ENCODE results near the gene BCL7C. TPM values are rescaled to one million over a fixed set of nuclear protein-coding genes. Genes with fewer than 3 reads are reported as not detected.
A peak's percentile ranks its signal among the peaks of the same experiment; 100 is the strongest.

Gene BCL7C
- polyA plus RNA-seq, 1 donor (not counting 4 experiments of a cell fraction or from before 2014, with no cell fraction given) = 19.2 TPM

DNA sequence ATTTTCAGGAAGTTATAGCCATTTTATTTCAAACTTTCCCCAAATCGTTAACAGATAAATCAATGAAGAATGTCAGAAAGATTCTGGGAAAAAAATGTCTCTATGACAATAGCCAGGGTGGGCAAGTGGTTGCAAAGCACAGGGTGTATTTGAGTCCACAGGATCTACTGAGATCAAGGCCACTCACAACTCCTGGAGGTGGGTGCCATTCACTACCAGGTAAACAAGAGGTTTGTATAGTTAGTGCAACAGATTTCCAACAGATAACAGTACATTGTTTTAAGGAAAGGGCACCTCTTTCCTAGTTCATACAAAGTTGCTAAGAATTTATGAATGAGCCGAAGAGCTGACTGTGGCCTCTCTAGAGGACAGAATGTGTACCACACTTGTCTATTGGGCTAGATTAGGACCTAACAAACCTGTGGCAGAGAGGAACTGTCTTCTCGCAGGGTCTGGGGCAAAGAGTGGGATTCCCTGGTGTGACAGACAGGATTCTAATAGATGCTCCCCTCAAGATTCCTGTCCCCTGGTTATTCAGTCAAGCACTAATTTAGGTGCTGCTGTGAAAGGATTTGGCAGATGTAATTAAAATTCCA lies 54.9 kb downstream of the BCL7C start:
- H3K9ac ChIP-seq (ENCODE audit: control insufficient read depth, extremely low read depth, insufficient read depth, low read length) = no peak overlapping the region
- no peaks in the 10 kb centered on the region for H3K9me3 ChIP-seq (ENCODE audit: control insufficient read depth, low read depth, low read length)
- dilution Hi-C loops (cut with MboI; ENCODE audit: extremely low pct_ligation_motif_present, low sequenced_read_pairs) = no loop called here
- TF ChIP-seq EZH2 (IDR thresholded peaks at IDR 0.05; ENCODE audit: low read length) (no peak), CTCF (optimal IDR thresholded peaks at IDR 0.05 in 1 of 3, IDR thresholded peaks at IDR 0.05 in 1 of 3, conservative IDR thresholded peaks at IDR 0.05 in 1 of 3; ENCODE audit: extremely low read depth in 1 of 3, insufficient read depth in 2 of 3, low read length in 3 of 3) (peak in 1 of 3 experiments; percentile 24)
- H2AFZ ChIP-seq (ENCODE audit: control insufficient read depth, low read length) = no peak overlapping the region
- H3K79me2 ChIP-seq (ENCODE audit: control insufficient read depth, insufficient read depth, low read length) = no peaks in the 10 kb centered on the region
- no peak overlapping the region for H3K27ac ChIP-seq (ENCODE audit: control insufficient read depth, insufficient read depth, low read length)
- no peak overlapping the region for H3K4me2 ChIP-seq (ENCODE audit: control insufficient read depth, extremely low read depth, insufficient read depth, low read depth, low read length)
- no peak overlapping the region for H3K4me3 ChIP-seq (ENCODE audit: control insufficient read depth in 2 of 3, extremely low read depth in 1 of 3, insufficient read depth in 2 of 3, low read depth in 1 of 3, low read length in 3 of 3)
- H3K9me1 ChIP-seq (ENCODE audit: control insufficient read depth, extremely low read depth, insufficient read depth, low read length) = no peaks in the 10 kb centered on the region
- DNase-seq (ENCODE audit: low read depth, low spot score) (no peak), FAIRE-seq (no peak)
- no peaks in the 10 kb centered on the region for H3K4me1 ChIP-seq (ENCODE audit: control insufficient read depth, extremely low read depth, insufficient read depth, low read length)
- H4K20me1 ChIP-seq (ENCODE audit: control insufficient read depth, extremely low read depth, insufficient read depth, low read length) = no peaks in the 10 kb centered on the region
- no peaks in the 10 kb centered on the region for H3K27me3 ChIP-seq (ENCODE audit: control insufficient read depth, extremely low read depth, insufficient read depth, low read length)
- H3K36me3 ChIP-seq (ENCODE audit: control insufficient read depth in 2 of 2, extremely low read depth in 1 of 2, insufficient read depth in 2 of 2, low read length in 2 of 2) = no peaks in the 10 kb centered on the region

GRCh38 chr16:30837904-30838303 lies 56.0 kb downstream of the BCL7C start:
- FAIRE-seq (no peak), DNase-seq (ENCODE audit: low read depth, low spot score) (no peak)
- Histone ChIP-seq H3K9me3 (ENCODE audit: control insufficient read depth, low read depth, low read length) (no peaks in the 10 kb centered on the region), H3K9me1 (ENCODE audit: control insufficient read depth, extremely low read depth, insufficient read depth, low read length) (no peaks in the 10 kb centered on the region), H3K9ac (ENCODE audit: control insufficient read depth, extremely low read depth, insufficient read depth, low read length) (no peak overlapping the region), H3K4me3 (ENCODE audit: control insufficient read depth in 2 of 3, extremely low read depth in 1 of 3, insufficient read depth in 2 of 3, low read depth in 1 of 3, low read length in 3 of 3) (no peak overlapping the region), H2AFZ (ENCODE audit: control insufficient read depth, low read length) (no peak overlapping the region), H3K79me2 (ENCODE audit: control insufficient read depth, insufficient read depth, low read length) (no peaks in the 10 kb centered on the region), H3K4me2 (ENCODE audit: control insufficient read depth, extremely low read depth, insufficient read depth, low read depth, low read length) (no peak overlapping the region), H3K36me3 (ENCODE audit: control insufficient read depth in 2 of 2, extremely low read depth in 1 of 2, insufficient read depth in 2 of 2, low read length in 2 of 2) (no peaks in the 10 kb centered on the region), H4K20me1 (ENCODE audit: control insufficient read depth, extremely low read depth, insufficient read depth, low read length) (no peaks in the 10 kb centered on the region), H3K27ac (ENCODE audit: control insufficient read depth, insufficient read depth, low read length) (no peak overlapping the region), H3K27me3 (ENCODE audit: control insufficient read depth, extremely low read depth, insufficient read depth, low read length) (no peaks in the 10 kb centered on the region), H3K4me1 (ENCODE audit: control insufficient read depth, extremely low read depth, insufficient read depth, low read length) (no peaks in the 10 kb centered on the region)
- TF ChIP-seq EZH2 (IDR thresholded peaks at IDR 0.05; ENCODE audit: low read length) = no peak
- no peak for TF ChIP-seq CTCF (optimal IDR thresholded peaks at IDR 0.05 in 1 of 3, IDR thresholded peaks at IDR 0.05 in 1 of 3, conservative IDR thresholded peaks at IDR 0.05 in 1 of 3; ENCODE audit: extremely low read depth in 1 of 3, insufficient read depth in 2 of 3, low read length in 3 of 3)
- dilution Hi-C loops (cut with MboI; ENCODE audit: extremely low pct_ligation_motif_present, low sequenced_read_pairs) = no loop called here

Small RNA genes within 50 kb of the gene (small RNA-seq; reads per million reads assigned to genes)
- gene MIR4519 (ENCODE audit: insufficient read length in 3 of 3, low read depth in 3 of 3, low replicate concordance in 1 of 3) (0 reads per million in 3 experiments), gene MIR762 (ENCODE audit: insufficient read length in 3 of 3, low read depth in 3 of 3, low replicate concordance in 1 of 3) (0 reads per million in 3 experiments)

Other genes starting within 250 kb of the BCL7C start
- gene PRR14, start 243.1 kb downstream of the BCL7C start, polyA plus RNA-seq = 4.3 to 7.4 TPM (median 4.8 TPM) in 3 replicates
- 5.1 to 7.7 TPM (median 7.3 TPM) in 3 replicates for gene FBRS, start 235.6 kb downstream of the BCL7C start, polyA plus RNA-seq
- gene SRCAP, start 194.9 kb downstream of the BCL7C start, polyA plus RNA-seq = 1.0 to 4.6 TPM (median 1.4 TPM) in 3 replicates
- 28.9 to 40.6 TPM (median 31.8 TPM) in 3 replicates for gene PHKG2, start 145.7 kb downstream of the BCL7C start, polyA plus RNA-seq
- 2.2 to 3.0 TPM (median 2.3 TPM) in 3 replicates for gene CFAP119, start 132.0 kb downstream of the BCL7C start, polyA plus RNA-seq
- gene RNF40, start 131.8 kb downstream of the BCL7C start, polyA plus RNA-seq = 45.2 to 59.6 TPM (median 52.7 TPM) in 3 replicates
- 3.6 to 6.0 TPM (median 4.1 TPM) in 3 replicates for gene ZNF629, start 106.9 kb downstream of the BCL7C start, polyA plus RNA-seq
- gene CTF1, start 2.5 kb upstream of the BCL7C start, polyA plus RNA-seq = 2.1 to 3.2 TPM (median 2.6 TPM) in 3 replicates
- 9.6 to 15.0 TPM (median 10.2 TPM) in 3 replicates for gene FBXL19, start 29.5 kb upstream of the BCL7C start, polyA plus RNA-seq
- 8.1 to 12.7 TPM (median 10.8 TPM) in 3 replicates for gene ORAI3, start 55.0 kb upstream of the BCL7C start, polyA plus RNA-seq
- gene SETD1A, start 63.7 kb upstream of the BCL7C start, polyA plus RNA-seq = 0.94 to 3.7 TPM (median 1.1 TPM) in 3 replicates
- 2.0 to 3.5 TPM (median 2.4 TPM) in 3 replicates for gene HSD3B7, start 91.1 kb upstream of the BCL7C start, polyA plus RNA-seq
- gene STX1B, start 116.6 kb upstream of the BCL7C start, polyA plus RNA-seq = 0.34 to 0.55 TPM (median 0.50 TPM) in 3 replicates
- 43.6 to 51.1 TPM (median 48.3 TPM) in 3 replicates for gene STX4, start 139.5 kb upstream of the BCL7C start, polyA plus RNA-seq
- 5.5 to 9.4 TPM (median 8.3 TPM) in 3 replicates for gene ZNF668, start 180.2 kb upstream of the BCL7C start, polyA plus RNA-seq
- gene ZNF646, start 180.3 kb upstream of the BCL7C start, polyA plus RNA-seq = 2.5 to 4.3 TPM (median 2.7 TPM) in 3 replicates
- 0.50 to 1.2 TPM (median 0.97 TPM) in 3 replicates for gene PRSS53, start 194.9 kb upstream of the BCL7C start, polyA plus RNA-seq
- gene VKORC1, start 200.7 kb upstream of the BCL7C start, polyA plus RNA-seq = 73.6 to 118 TPM (median 96.1 TPM) in 3 replicates
- 17.2 to 35.7 TPM (median 19.9 TPM) in 3 replicates for gene BCKDK, start 214.3 kb upstream of the BCL7C start, polyA plus RNA-seq
- gene KAT8, start 223.6 kb upstream of the BCL7C start, polyA plus RNA-seq = 25.9 to 26.4 TPM (median 26.1 TPM) in 3 replicates
- 31.2 to 65.3 TPM (median 46.4 TPM) in 3 replicates for gene PRSS8, start 241.7 kb upstream of the BCL7C start, polyA plus RNA-seq